Measurements from ENCODE around the gene CSTPP1. TPM values are rescaled to one million over a fixed set of nuclear protein-coding genes. Genes with fewer than 3 reads are reported as not detected.

CSTPP1 gene
- total RNA-seq, 6 experiments from 2014 or later: 19.4 to 29.2 (median 27.1) TPM

GRCh38 chr11:46912526-46913150, 23.9 kb upstream of the CSTPP1 start:
- Mint-ChIP-seq H3K27me3 (ENCODE audit: insufficient read depth) (peaks cover 17% of the 10 kb centered on the region), H3K4me1 (ENCODE audit: low read depth) (peaks cover 45% of the 10 kb centered on the region), H3K9me3 (no peaks in the 10 kb centered on the region), H3K27ac (no peak overlapping the region), H3K4me3 (no peak overlapping the region), H3K36me3 (ENCODE audit: low read depth) (no peaks in the 10 kb centered on the region)
- DNase-seq: no peak
- no peak for TF ChIP-seq CTCF (IDR thresholded peaks at IDR 0.05)

GRCh38 chr11:46913484-46913883, 23.1 kb upstream of the CSTPP1 start:
- no peak for TF ChIP-seq CTCF (IDR thresholded peaks at IDR 0.05)
- peaks cover 19% of the 10 kb centered on the region for H3K27me3 Mint-ChIP-seq (ENCODE audit: insufficient read depth)

GRCh38 chr11:46914363-46914762, 22.2 kb upstream of the CSTPP1 start:
- TF ChIP-seq CTCF (IDR thresholded peaks at IDR 0.05): no peak
- DNase-seq: peak; percentile 39
- peaks cover 51% of the 10 kb centered on the region for H3K4me1 Mint-ChIP-seq (ENCODE audit: low read depth)
- H3K27ac Mint-ChIP-seq: peak overlapping the region; percentile 76
- H3K4me3 Mint-ChIP-seq: peak overlapping the region; percentile 56
- H3K27me3 Mint-ChIP-seq (ENCODE audit: insufficient read depth): peaks cover 16% of the 10 kb centered on the region
- H3K36me3 Mint-ChIP-seq (ENCODE audit: low read depth): no peaks in the 10 kb centered on the region
- no peaks in the 10 kb centered on the region for H3K9me3 Mint-ChIP-seq

More at GRCh38 chr11:46913484-46913883, 23.1 kb upstream of the CSTPP1 start:
- Mint-ChIP-seq H3K4me1 (ENCODE audit: low read depth) (peaks cover 45% of the 10 kb centered on the region), H3K27ac (no peak overlapping the region), H3K36me3 (ENCODE audit: low read depth) (no peaks in the 10 kb centered on the region), H3K4me3 (no peak overlapping the region; the same call in 1 of the 2 replicates), H3K9me3 (no peaks in the 10 kb centered on the region)
- no peak for DNase-seq

DNA sequence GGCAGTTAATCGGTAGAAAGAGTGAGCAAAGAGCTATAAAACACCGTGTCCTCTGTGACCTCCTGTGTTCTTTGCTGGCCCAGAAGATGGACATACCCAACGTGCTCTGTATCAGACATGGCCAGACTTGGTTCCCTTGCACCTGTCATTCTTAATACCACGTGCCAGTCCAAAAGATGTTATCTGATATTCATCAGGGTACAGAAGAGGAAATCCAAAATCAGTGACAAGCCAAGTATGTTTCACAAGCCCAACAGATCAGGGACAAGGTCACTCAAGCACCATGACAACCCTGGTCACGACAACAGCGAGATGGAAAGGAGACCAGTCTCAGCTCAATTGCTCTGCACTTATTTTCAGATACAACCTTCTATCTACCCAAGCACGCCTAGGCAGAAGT, 21.7 kb upstream of the CSTPP1 start:
- TF ChIP-seq CTCF (IDR thresholded peaks at IDR 0.05): no peak

DNA sequence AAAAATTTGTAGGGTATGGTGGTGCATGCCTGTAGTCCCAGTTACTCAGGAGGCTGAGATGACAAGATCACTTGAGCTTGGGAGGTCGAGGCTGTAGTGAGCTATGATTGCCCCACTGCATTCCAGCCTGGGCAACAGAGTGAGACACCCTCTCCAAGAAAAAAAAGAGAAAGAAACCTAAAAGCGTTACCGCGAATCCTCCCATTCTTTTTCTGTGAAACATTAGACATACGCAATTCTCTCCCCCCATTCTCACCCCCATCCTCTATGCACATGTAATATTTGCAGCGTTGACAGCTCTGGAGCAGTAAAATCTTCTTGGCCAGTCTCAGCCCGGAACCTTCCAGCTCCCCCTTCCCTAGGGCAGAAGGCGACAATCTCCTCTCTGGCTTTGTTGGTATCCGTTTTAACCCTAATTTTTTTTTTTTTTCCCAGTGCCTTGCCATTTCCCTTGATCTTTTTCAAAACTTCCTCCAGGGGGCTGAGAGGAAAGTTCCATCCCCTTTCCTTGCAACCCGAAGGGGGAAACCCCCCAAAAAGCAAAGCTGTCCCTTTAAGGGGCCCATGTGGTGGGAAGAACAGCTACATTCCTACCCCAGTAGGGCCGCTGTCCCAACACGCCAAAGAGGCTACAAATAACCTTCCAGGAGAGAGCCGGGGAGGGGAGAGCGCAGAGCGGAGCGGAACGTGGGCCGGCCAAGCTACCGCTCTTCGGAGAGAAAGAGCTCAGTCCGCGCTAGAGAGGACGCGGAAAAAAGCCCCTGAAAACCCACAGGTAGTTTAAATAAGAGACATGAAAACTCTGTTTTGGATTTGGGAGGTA, 20.1 kb upstream of the CSTPP1 start:
- peak overlapping the region; percentile 74 for H3K27ac Mint-ChIP-seq
- peak overlapping the region; percentile 91 for H3K4me3 Mint-ChIP-seq
- DNase-seq: peak; percentile 60
- peaks cover 72% of the 10 kb centered on the region for H3K4me1 Mint-ChIP-seq (ENCODE audit: low read depth)
- TF ChIP-seq CTCF (IDR thresholded peaks at IDR 0.05): peak; percentile 68
- H3K9me3 Mint-ChIP-seq: no peaks in the 10 kb centered on the region
- no peaks in the 10 kb centered on the region for H3K36me3 Mint-ChIP-seq (ENCODE audit: low read depth)
- peaks cover 20% of the 10 kb centered on the region for H3K27me3 Mint-ChIP-seq (ENCODE audit: insufficient read depth)

More for the DNA sequence above, 21.7 kb upstream of the CSTPP1 start:
- DNase-seq: no peak
- Mint-ChIP-seq H3K36me3 (ENCODE audit: low read depth) (no peaks in the 10 kb centered on the region), H3K9me3 (no peaks in the 10 kb centered on the region), H3K4me3 (no peak overlapping the region), H3K27me3 (ENCODE audit: insufficient read depth) (peaks cover 16% of the 10 kb centered on the region), H3K4me1 (ENCODE audit: low read depth) (peaks cover 57% of the 10 kb centered on the region), H3K27ac (peak overlapping the region; percentile 76)
